ENCODE measurements around the gene MRPL42. TPM values are rescaled to one million over a fixed set of nuclear protein-coding genes. Genes with fewer than 3 reads are reported as not detected.

Gene MRPL42
- total RNA-seq, 2 donors from 2014 or later = 91.1 to 131 TPM

- WGBS, 2 experiments (ENCODE audit: insufficient coverage in 1 of 2, insufficient read length in 1 of 2) = 96% methylated on average over 2 of the region's 2 CpGs; no CpG with 5 or more reads in 1 of the 2 experiments
These were observed 45.3 kb upstream of the MRPL42 start for GRCh38 chr12:93422050-93422449.

GRCh38 chr12:93425736-93426411 lies 41.4 kb upstream of the MRPL42 start:
- Mint-ChIP-seq H3K9me3 (no peaks in the 10 kb centered on the region), H3K4me3 (peak overlapping the region; percentile 10), H3K4me1 (peaks cover 64% of the 10 kb centered on the region), H3K27me3 (ENCODE audit: insufficient read depth) (no peaks in the 10 kb centered on the region), H3K36me3 (ENCODE audit: low read depth) (no peaks in the 10 kb centered on the region), H3K27ac (peak overlapping the region; percentile 53)
- H3K4me1 ChIP-seq (ENCODE audit: control insufficient read depth, insufficient read depth, low read length) = peaks cover 32% of the 10 kb centered on the region
- H3K4me3 ChIP-seq (ENCODE audit: low read length) = peak overlapping the region; percentile 71
- no peaks in the 10 kb centered on the region for H3K27me3 ChIP-seq (ENCODE audit: control insufficient read depth, insufficient read depth, low read length, poor library complexity, severe bottlenecking)
- peaks cover 4% of the 10 kb centered on the region for H3K36me3 ChIP-seq (ENCODE audit: control insufficient read depth, insufficient read depth, low read length)
- 80 to 93% methylated on average over 4 to 8 of the region's 8 CpGs for WGBS, 2 experiments (ENCODE audit: insufficient coverage in 1 of 2, insufficient read length in 1 of 2)
- TF ChIP-seq CTCF (conservative IDR thresholded peaks at IDR 0.05) = no peak
- no peak overlapping the region for H3K27ac ChIP-seq (ENCODE audit: low read depth, low read length)
- H3K9ac ChIP-seq (ENCODE audit: extremely low read depth, low read length, poor library complexity, severe bottlenecking) = no peak overlapping the region
- H3K9me3 ChIP-seq (ENCODE audit: control insufficient read depth, low read length) = no peaks in the 10 kb centered on the region
- DNase-seq = no peak

More at GRCh38 chr12:93422050-93422449, 45.3 kb upstream of the MRPL42 start:
- H3K4me3 ChIP-seq (ENCODE audit: low read length) = no peak overlapping the region
- H3K9me3 ChIP-seq (ENCODE audit: control insufficient read depth, low read length) = no peaks in the 10 kb centered on the region
- H3K36me3 ChIP-seq (ENCODE audit: control insufficient read depth, insufficient read depth, low read length) = peaks cover 4% of the 10 kb centered on the region
- H3K4me3 Mint-ChIP-seq = no peak overlapping the region
- no peak for TF ChIP-seq CTCF (conservative IDR thresholded peaks at IDR 0.05)
- H3K27ac Mint-ChIP-seq = no peak overlapping the region
- no peaks in the 10 kb centered on the region for H3K27me3 ChIP-seq (ENCODE audit: control insufficient read depth, insufficient read depth, low read length, poor library complexity, severe bottlenecking)
- peaks cover 32% of the 10 kb centered on the region for H3K4me1 ChIP-seq (ENCODE audit: control insufficient read depth, insufficient read depth, low read length)
- DNase-seq = no peak
- H3K9me3 Mint-ChIP-seq = no peaks in the 10 kb centered on the region
- no peaks in the 10 kb centered on the region for H3K27me3 Mint-ChIP-seq (ENCODE audit: insufficient read depth)
- H3K27ac ChIP-seq (ENCODE audit: low read depth, low read length) = no peak overlapping the region
- H3K4me1 Mint-ChIP-seq = peaks cover 68% of the 10 kb centered on the region
- peaks cover 2% of the 10 kb centered on the region for H3K36me3 Mint-ChIP-seq (ENCODE audit: low read depth)
- H3K9ac ChIP-seq (ENCODE audit: extremely low read depth, low read length, poor library complexity, severe bottlenecking) = no peak overlapping the region

- Mint-ChIP-seq H3K27ac (peak overlapping the region; percentile 53), H3K4me1 (peaks cover 59% of the 10 kb centered on the region), H3K36me3 (ENCODE audit: low read depth) (no peaks in the 10 kb centered on the region), H3K4me3 (peak overlapping the region; percentile 8), H3K9me3 (no peaks in the 10 kb centered on the region), H3K27me3 (ENCODE audit: insufficient read depth) (no peaks in the 10 kb centered on the region)
- H3K9ac ChIP-seq (ENCODE audit: extremely low read depth, low read length, poor library complexity, severe bottlenecking) = no peak overlapping the region
- H3K27ac ChIP-seq (ENCODE audit: low read depth, low read length) = no peak overlapping the region
- 57% methylated on average over 1 of the region's 1 CpG; no CpG with 5 or more reads in 1 of the 2 experiments for WGBS, 2 experiments (ENCODE audit: insufficient coverage in 1 of 2, insufficient read length in 1 of 2)
- no peak for TF ChIP-seq CTCF (conservative IDR thresholded peaks at IDR 0.05)
- peak; percentile 64 for DNase-seq
- H3K27me3 ChIP-seq (ENCODE audit: control insufficient read depth, insufficient read depth, low read length, poor library complexity, severe bottlenecking) = no peaks in the 10 kb centered on the region
- peaks cover 4% of the 10 kb centered on the region for H3K36me3 ChIP-seq (ENCODE audit: control insufficient read depth, insufficient read depth, low read length)
- H3K9me3 ChIP-seq (ENCODE audit: control insufficient read depth, low read length) = no peaks in the 10 kb centered on the region
- H3K4me3 ChIP-seq (ENCODE audit: low read length) = peak overlapping the region; percentile 71
- peaks cover 32% of the 10 kb centered on the region for H3K4me1 ChIP-seq (ENCODE audit: control insufficient read depth, insufficient read depth, low read length)
These were observed 40.9 kb upstream of the MRPL42 start for GRCh38 chr12:93426412-93426805.
